Erythroblast (primary cell): ENCODE results near the gene BOK.

Source experiments
- GATA1 ChIP-seq: IDR thresholded peaks from 2 replicates; pipeline ENCODE4 v1.6.1; 2011; ENCODE audit warnings: low read depth, mild to moderate bottlenecking, control low read depth, low read length, moderate library complexity
- POLR2A ChIP-seq: IDR thresholded peaks from 2 replicates; pipeline ENCODE4 v1.6.1; 2011; ENCODE audit warnings: mild to moderate bottlenecking, low read length

DNA sequence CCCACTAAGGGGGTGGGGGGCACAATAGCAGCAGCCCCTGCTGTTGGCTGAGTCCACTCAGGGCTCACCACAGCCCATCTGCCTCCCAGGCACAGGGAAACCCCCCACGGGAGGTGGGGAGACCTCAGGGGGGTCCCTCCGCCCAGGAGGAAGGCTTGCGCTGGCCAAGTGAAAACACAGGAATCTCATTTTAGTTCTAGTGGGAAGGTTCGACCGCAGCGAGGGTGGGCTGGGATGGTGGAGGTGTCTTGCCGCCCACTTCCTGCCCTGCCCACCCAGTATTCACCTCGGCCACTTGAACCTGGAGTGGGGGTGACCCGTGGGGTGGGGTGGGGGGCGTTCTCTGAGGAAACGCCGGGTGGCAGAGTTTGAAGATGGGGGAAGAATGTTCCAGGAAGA lies 6.9 kb upstream of the BOK start:
- no peak for TF ChIP-seq POLR2A
- no peak for TF ChIP-seq GATA1
